Activated CD8-positive, alpha-beta memory T cell treated with anti-CD3 and anti-CD28 coated beads for 48 hours (primary cell): ENCODE results near the gene F10.
A peak's percentile ranks its signal among the peaks of the same experiment; 100 is the strongest.

Experiments
- DNase-seq, 3 experiments: peaks; one replicate each; pipeline ENCODE4 v3.0.0-alpha.2; 2020; ENCODE audit warnings: low read depth in 2 of 3, low spot score in 2 of 3

The F10 gene

GRCh38 chr13:113129921-113130750 is 7.5 kb downstream of the F10 start:
- DNase-seq, result no peak

- DNase-seq, result no peak
Observed at GRCh38 chr13:113135281-113135760, 12.7 kb downstream of the F10 start.

- no peak for DNase-seq
Observed at GRCh38 chr13:113137691-113138298, 15.2 kb downstream of the F10 start.

GRCh38 chr13:113138792-113139551 is 16.4 kb downstream of the F10 start:
- DNase-seq, result no peak

- no peak for DNase-seq
Observed at GRCh38 chr13:113139577-113139976, 17.0 kb downstream of the F10 start.

GRCh38 chr13:113140677-113141600 is 18.3 kb downstream of the F10 start:
- DNase-seq, result no peak

- no peak for DNase-seq
Observed at GRCh38 chr13:113141601-113141970, 19.0 kb downstream of the F10 start.

GRCh38 chr13:113142876-113143275 is 20.3 kb downstream of the F10 start:
- no peak for DNase-seq

- DNase-seq, result no peak
Observed at GRCh38 chr13:113143466-113144254, 21.1 kb downstream of the F10 start.

GRCh38 chr13:113144255-113144629 is 21.6 kb downstream of the F10 start:
- DNase-seq, result no peak

- peak in 1 of 3 experiments; percentile 34 for DNase-seq
Observed at GRCh38 chr13:113145496-113145895, 22.9 kb downstream of the F10 start.

GRCh38 chr13:113145911-113146598 is 23.5 kb downstream of the F10 start:
- no peak for DNase-seq

- DNase-seq, result no peak
Observed at GRCh38 chr13:113146750-113147149, 24.2 kb downstream of the F10 start.

- DNase-seq, result no peak
Observed at GRCh38 chr13:113147206-113147605, 24.6 kb downstream of the F10 start.

- no peak for DNase-seq
Observed at GRCh38 chr13:113148407-113148806, 25.8 kb downstream of the F10 start.

- no peak for DNase-seq
Observed at GRCh38 chr13:113148940-113149503, 26.4 kb downstream of the F10 start.

GRCh38 chr13:113149711-113150549 is 27.3 kb downstream of the F10 start:
- no peak for DNase-seq
